Measurements from ENCODE around the gene ATXN1. TPM values are rescaled to one million over a fixed set of nuclear protein-coding genes. Genes with fewer than 3 reads are reported as not detected.

The ATXN1 gene
- total and polyA plus RNA-seq, 2 of the 13 experiments (the other 11 are each of a cell fraction or from before 2014, with no cell fraction given), result 20.7 to 39.5 TPM

DNA sequence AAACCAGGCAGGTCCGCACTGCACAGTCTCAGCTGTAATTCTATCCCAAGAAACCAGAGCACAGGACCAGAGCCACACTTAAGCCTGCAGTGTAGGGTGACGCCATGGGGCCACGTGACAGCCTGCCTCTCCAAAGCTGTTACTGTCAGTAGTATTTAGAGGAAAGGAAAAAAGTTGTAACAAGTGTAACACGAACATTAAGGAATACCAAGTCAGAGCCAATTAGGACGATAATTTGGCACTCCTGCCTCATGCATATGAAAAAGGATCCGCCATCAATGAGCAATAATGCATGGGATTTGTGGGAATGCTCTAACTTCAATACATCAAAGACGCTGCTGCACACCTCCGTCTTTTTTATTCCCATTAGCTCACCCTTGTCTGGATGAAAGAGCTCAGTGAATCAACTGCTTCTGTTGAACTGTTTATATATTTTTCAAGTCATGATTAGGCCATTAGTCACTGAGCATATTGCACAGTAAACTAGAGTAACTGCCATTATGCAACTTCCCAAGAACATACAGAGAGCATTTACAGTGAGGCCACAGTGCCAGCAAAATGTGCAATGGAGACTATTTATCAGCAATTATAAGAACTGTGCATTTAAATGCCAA, 79.9 kb downstream of the ATXN1 start (continued):
- TF ChIP-seq, protein P1, sequence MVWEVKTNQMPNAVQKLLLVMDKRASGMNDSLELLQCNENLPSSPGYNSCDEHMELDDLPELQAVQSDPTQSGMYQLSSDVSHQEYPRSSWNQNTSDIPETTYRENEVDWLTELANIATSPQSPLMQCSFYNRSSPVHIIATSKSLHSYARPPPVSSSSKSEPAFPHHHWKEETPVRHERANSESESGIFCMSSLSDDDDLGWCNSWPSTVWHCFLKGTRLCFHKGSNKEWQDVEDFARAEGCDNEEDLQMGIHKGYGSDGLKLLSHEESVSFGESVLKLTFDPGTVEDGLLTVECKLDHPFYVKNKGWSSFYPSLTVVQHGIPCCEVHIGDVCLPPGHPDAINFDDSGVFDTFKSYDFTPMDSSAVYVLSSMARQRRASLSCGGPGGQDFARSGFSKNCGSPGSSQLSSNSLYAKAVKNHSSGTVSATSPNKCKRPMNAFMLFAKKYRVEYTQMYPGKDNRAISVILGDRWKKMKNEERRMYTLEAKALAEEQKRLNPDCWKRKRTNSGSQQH (CRISPR knock-in tag; IDR thresholded peaks at IDR 0.05; ENCODE audit: low read depth), result no peak
- TF ChIP-seq, protein P2, sequence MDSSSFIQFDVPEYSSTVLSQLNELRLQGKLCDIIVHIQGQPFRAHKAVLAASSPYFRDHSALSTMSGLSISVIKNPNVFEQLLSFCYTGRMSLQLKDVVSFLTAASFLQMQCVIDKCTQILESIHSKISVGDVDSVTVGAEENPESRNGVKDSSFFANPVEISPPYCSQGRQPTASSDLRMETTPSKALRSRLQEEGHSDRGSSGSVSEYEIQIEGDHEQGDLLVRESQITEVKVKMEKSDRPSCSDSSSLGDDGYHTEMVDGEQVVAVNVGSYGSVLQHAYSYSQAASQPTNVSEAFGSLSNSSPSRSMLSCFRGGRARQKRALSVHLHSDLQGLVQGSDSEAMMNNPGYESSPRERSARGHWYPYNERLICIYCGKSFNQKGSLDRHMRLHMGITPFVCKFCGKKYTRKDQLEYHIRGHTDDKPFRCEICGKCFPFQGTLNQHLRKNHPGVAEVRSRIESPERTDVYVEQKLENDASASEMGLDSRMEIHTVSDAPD (CRISPR knock-in tag; IDR thresholded peaks at IDR 0.05), result no peak
- TF ChIP-seq MYC (CRISPR knock-in tag; IDR thresholded peaks at IDR 0.05; ENCODE audit: borderline replicate concordance), result no peak
- TF ChIP-seq HHEX (CRISPR knock-in tag; IDR thresholded peaks at IDR 0.05), result 0 out of 2 replicates have a peak, but pooled peaks have one; percentile 30
- no peak for TF ChIP-seq ZNF792 (CRISPR knock-in tag; IDR thresholded peaks at IDR 0.05)
- TF ChIP-seq, protein P3, sequence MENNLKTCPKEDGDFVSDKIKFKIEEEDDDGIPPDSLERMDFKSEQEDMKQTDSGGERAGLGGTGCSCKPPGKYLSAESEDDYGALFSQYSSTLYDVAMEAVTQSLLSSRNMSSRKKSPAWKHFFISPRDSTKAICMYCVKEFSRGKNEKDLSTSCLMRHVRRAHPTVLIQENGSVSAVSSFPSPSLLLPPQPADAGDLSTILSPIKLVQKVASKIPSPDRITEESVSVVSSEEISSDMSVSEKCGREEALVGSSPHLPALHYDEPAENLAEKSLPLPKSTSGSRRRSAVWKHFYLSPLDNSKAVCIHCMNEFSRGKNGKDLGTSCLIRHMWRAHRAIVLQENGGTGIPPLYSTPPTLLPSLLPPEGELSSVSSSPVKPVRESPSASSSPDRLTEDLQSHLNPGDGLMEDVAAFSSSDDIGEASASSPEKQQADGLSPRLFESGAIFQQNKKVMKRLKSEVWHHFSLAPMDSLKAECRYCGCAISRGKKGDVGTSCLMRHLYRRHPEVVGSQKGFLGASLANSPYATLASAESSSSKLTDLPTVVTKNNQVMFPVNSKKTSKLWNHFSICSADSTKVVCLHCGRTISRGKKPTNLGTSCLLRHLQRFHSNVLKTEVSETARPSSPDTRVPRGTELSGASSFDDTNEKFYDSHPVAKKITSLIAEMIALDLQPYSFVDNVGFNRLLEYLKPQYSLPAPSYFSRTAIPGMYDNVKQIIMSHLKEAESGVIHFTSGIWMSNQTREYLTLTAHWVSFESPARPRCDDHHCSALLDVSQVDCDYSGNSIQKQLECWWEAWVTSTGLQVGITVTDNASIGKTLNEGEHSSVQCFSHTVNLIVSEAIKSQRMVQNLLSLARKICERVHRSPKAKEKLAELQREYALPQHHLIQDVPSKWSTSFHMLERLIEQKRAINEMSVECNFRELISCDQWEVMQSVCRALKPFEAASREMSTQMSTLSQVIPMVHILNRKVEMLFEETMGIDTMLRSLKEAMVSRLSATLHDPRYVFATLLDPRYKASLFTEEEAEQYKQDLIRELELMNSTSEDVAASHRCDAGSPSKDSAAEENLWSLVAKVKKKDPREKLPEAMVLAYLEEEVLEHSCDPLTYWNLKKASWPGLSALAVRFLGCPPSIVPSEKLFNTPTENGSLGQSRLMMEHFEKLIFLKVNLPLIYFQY (CRISPR knock-in tag; IDR thresholded peaks at IDR 0.05; ENCODE audit: borderline replicate concordance), result no peak
- no peak for TF ChIP-seq FOXJ3 (CRISPR knock-in tag; IDR thresholded peaks at IDR 0.05; ENCODE audit: borderline replicate concordance)
- TF ChIP-seq, protein P4, sequence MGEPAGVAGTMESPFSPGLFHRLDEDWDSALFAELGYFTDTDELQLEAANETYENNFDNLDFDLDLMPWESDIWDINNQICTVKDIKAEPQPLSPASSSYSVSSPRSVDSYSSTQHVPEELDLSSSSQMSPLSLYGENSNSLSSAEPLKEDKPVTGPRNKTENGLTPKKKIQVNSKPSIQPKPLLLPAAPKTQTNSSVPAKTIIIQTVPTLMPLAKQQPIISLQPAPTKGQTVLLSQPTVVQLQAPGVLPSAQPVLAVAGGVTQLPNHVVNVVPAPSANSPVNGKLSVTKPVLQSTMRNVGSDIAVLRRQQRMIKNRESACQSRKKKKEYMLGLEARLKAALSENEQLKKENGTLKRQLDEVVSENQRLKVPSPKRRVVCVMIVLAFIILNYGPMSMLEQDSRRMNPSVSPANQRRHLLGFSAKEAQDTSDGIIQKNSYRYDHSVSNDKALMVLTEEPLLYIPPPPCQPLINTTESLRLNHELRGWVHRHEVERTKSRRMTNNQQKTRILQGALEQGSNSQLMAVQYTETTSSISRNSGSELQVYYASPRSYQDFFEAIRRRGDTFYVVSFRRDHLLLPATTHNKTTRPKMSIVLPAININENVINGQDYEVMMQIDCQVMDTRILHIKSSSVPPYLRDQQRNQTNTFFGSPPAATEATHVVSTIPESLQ (CRISPR knock-in tag; conservative IDR thresholded peaks at IDR 0.05), result no peak
- TF ChIP-seq KLF16 (CRISPR knock-in tag; IDR thresholded peaks at IDR 0.05), result peak in 1 of 2 experiments; percentile 83; a peak in 2 of 4 replicates
- no peak for TF ChIP-seq ZSCAN20 (CRISPR knock-in tag; IDR thresholded peaks at IDR 0.05; ENCODE audit: borderline replicate concordance)
- TF ChIP-seq, protein P5, sequence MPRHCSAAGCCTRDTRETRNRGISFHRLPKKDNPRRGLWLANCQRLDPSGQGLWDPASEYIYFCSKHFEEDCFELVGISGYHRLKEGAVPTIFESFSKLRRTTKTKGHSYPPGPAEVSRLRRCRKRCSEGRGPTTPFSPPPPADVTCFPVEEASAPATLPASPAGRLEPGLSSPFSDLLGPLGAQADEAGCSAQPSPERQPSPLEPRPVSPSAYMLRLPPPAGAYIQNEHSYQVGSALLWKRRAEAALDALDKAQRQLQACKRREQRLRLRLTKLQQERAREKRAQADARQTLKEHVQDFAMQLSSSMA (CRISPR knock-in tag; IDR thresholded peaks at IDR 0.05), result no peak
- no peak for TF ChIP-seq CHD4 (IDR thresholded peaks at IDR 0.05; ENCODE audit: borderline replicate concordance, low read length)
- TF ChIP-seq, protein P6, sequence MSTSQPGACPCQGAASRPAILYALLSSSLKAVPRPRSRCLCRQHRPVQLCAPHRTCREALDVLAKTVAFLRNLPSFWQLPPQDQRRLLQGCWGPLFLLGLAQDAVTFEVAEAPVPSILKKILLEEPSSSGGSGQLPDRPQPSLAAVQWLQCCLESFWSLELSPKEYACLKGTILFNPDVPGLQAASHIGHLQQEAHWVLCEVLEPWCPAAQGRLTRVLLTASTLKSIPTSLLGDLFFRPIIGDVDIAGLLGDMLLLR (CRISPR knock-in tag; IDR thresholded peaks at IDR 0.05), result no peak
- TF ChIP-seq ZNF17 (CRISPR knock-in tag; IDR thresholded peaks at IDR 0.05), result no peak
- no peak for TF ChIP-seq ZSCAN12 (CRISPR knock-in tag; IDR thresholded peaks at IDR 0.05)
- TF ChIP-seq, protein P7, sequence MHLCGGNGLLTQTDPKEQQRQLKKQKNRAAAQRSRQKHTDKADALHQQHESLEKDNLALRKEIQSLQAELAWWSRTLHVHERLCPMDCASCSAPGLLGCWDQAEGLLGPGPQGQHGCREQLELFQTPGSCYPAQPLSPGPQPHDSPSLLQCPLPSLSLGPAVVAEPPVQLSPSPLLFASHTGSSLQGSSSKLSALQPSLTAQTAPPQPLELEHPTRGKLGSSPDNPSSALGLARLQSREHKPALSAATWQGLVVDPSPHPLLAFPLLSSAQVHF (CRISPR knock-in tag; IDR thresholded peaks at IDR 0.05), result no peak
- TF ChIP-seq YEATS2 (CRISPR knock-in tag; IDR thresholded peaks at IDR 0.05; ENCODE audit: borderline replicate concordance), result peak; percentile 57; the same call in 1 of the 2 replicates
- TF ChIP-seq ZNF34 (CRISPR knock-in tag; IDR thresholded peaks at IDR 0.05; ENCODE audit: borderline replicate concordance), result no peak
